ENCODE measurements around the gene ADAMTS17. TPM values are rescaled to one million over a fixed set of nuclear protein-coding genes. Genes with fewer than 3 reads are reported as not detected.

The ADAMTS17 gene
- total and polyA plus RNA-seq, 3 experiments from 2014 or later = 1.2 to 2.3 (median 1.9) TPM

DNA sequence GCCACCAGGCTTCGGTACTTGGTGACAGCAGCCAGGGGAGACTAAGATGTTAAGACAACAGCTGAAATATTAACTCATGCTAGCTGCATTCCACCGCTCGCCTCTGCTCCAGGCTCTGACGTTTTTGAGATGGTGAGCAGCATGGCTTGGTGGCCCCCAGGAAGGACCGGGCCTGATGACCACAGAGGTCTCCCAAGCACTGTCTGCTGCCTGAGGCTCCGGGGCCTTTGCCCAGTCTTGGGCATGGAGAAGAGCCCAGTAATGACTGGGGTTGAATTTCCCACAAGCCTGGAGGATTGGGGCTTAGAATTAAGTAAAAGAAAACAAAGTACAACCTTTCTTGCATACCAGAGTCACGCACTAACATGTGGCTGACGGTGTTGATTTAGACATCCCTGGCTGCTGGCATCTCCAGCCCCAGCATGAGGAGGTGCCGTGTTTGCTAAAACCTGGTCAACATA is 364.9 kb downstream of the ADAMTS17 start:
- no peak overlapping the region for H3K4me3 Mint-ChIP-seq
- CTCF ChIA-PET = no interaction called here

DNA sequence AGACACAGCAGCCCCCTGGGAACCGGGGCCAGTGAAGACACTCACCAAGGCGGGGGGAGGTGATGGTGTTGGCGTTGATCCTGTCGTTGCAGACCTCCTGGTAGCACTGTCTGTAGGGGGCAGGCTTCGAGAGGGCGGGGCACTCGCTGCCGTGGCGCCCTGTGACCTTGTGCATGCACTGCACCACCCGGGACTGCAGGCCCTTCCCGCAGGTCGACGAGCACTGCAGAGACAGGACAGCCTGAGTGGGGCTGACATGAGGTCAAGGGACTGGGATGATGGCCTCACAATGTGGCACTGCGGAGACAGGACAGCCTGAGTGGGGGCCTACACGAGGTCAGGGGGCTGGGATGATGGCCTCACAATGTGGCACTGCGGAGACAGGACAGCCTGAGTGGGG is 365.8 kb downstream of the ADAMTS17 start:
- Histone ChIP-seq H3K36me3 (ENCODE audit: insufficient read depth, low read length) (no peaks in the 10 kb centered on the region), H3K27ac (ENCODE audit: low read depth, low read length) (no peak overlapping the region), H3K4me1 (ENCODE audit: insufficient read depth, low read length) (no peaks in the 10 kb centered on the region), H3K27me3 (ENCODE audit: insufficient read depth, low read length, poor library complexity, severe bottlenecking) (no peaks in the 10 kb centered on the region), H3K9me3 (ENCODE audit: low read length) (no peaks in the 10 kb centered on the region), H3K4me3 (ENCODE audit: low read length) (no peak overlapping the region)
- DNase-seq = peak in 1 of 5 donors; percentile 37
- ChIA-PET CTCF (no interaction called here), POLR2A (no interaction called here)
- no peaks in the 10 kb centered on the region for H3K4me1 Mint-ChIP-seq
- H3K36me3 Mint-ChIP-seq = peaks cover 0 to 2% (median 2%) of the 10 kb centered on the region in 3 donors
- peak overlapping the region in 1 of 8 donors; percentile 69 for H3K27ac Mint-ChIP-seq
- no peak overlapping the region for H3K4me3 Mint-ChIP-seq
- H3K27me3 Mint-ChIP-seq = no peaks in the 10 kb centered on the region
- no peaks in the 10 kb centered on the region for H3K9me3 Mint-ChIP-seq

More for the DNA sequence above, 364.9 kb downstream of the ADAMTS17 start:
- H3K36me3 Mint-ChIP-seq = peaks cover 0 to 2% (median 2%) of the 10 kb centered on the region in 3 donors
- H3K27ac Mint-ChIP-seq = no peak overlapping the region
- H3K27ac ChIP-seq (ENCODE audit: low read depth, low read length) = no peak overlapping the region
- DNase-seq = no peak
- POLR2A ChIA-PET = no interaction called here
- no peaks in the 10 kb centered on the region for H3K4me1 Mint-ChIP-seq
- H3K36me3 ChIP-seq (ENCODE audit: insufficient read depth, low read length) = no peaks in the 10 kb centered on the region
- H3K4me1 ChIP-seq (ENCODE audit: insufficient read depth, low read length) = no peaks in the 10 kb centered on the region
- no peaks in the 10 kb centered on the region for H3K9me3 Mint-ChIP-seq
- H3K9me3 ChIP-seq (ENCODE audit: low read length) = no peaks in the 10 kb centered on the region
- no peaks in the 10 kb centered on the region for H3K27me3 ChIP-seq (ENCODE audit: insufficient read depth, low read length, poor library complexity, severe bottlenecking)
- H3K4me3 ChIP-seq (ENCODE audit: low read length) = no peak overlapping the region
- H3K27me3 Mint-ChIP-seq = no peaks in the 10 kb centered on the region

GRCh38 chr15:99974246-99974645 is 367.5 kb downstream of the ADAMTS17 start:
- Mint-ChIP-seq H3K27ac (no peak overlapping the region), H3K36me3 (peaks cover 0 to 2% (median 0%) of the 10 kb centered on the region in 3 donors), H3K9me3 (no peaks in the 10 kb centered on the region), H3K27me3 (no peaks in the 10 kb centered on the region), H3K4me3 (no peak overlapping the region), H3K4me1 (no peaks in the 10 kb centered on the region)
- ChIA-PET CTCF (no interaction called here), POLR2A (no interaction called here)
- peak in 1 of 5 donors; percentile 19 for DNase-seq
- Histone ChIP-seq H3K9me3 (ENCODE audit: low read length) (no peaks in the 10 kb centered on the region), H3K27me3 (ENCODE audit: insufficient read depth, low read length, poor library complexity, severe bottlenecking) (no peaks in the 10 kb centered on the region), H3K36me3 (ENCODE audit: insufficient read depth, low read length) (no peaks in the 10 kb centered on the region), H3K4me3 (ENCODE audit: low read length) (no peak overlapping the region), H3K4me1 (ENCODE audit: insufficient read depth, low read length) (no peaks in the 10 kb centered on the region), H3K27ac (ENCODE audit: low read depth, low read length) (no peak overlapping the region)

DNA sequence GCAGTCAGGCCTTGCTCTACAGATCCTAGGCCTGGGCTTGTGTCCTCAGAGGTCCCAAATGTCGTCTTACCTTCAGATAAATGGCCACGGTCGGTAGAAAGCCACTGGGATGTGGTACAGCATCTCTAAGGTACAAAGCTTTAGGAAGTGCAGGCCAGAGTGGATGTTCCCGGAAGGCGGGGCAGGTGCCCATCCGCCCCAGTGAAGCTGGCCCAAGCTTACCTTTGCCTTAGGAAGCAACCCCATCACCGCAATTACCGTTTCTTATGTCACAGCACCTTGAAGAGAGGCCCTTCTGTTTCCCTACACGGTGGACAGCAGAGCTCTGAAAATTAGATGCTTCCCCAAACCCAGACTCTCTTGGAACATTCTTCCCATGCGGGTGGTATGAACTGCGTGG is 368.4 kb downstream of the ADAMTS17 start:
- Mint-ChIP-seq H3K4me1 (no peaks in the 10 kb centered on the region), H3K4me3 (no peak overlapping the region), H3K9me3 (no peaks in the 10 kb centered on the region), H3K36me3 (peaks cover 0 to 2% (median 0%) of the 10 kb centered on the region in 3 donors), H3K27ac (no peak overlapping the region), H3K27me3 (no peaks in the 10 kb centered on the region)
- no peak overlapping the region for H3K27ac ChIP-seq (ENCODE audit: low read depth, low read length)
- ChIA-PET CTCF (no interaction called here), POLR2A (no interaction called here)
- no peaks in the 10 kb centered on the region for H3K9me3 ChIP-seq (ENCODE audit: low read length)
- H3K27me3 ChIP-seq (ENCODE audit: insufficient read depth, low read length, poor library complexity, severe bottlenecking) = no peaks in the 10 kb centered on the region
- H3K36me3 ChIP-seq (ENCODE audit: insufficient read depth, low read length) = no peaks in the 10 kb centered on the region
- no peak overlapping the region for H3K4me3 ChIP-seq (ENCODE audit: low read length)
- no peaks in the 10 kb centered on the region for H3K4me1 ChIP-seq (ENCODE audit: insufficient read depth, low read length)
- DNase-seq = peak in 1 of 5 donors; percentile 23

GRCh38 chr15:99970891-99971430 is 370.8 kb downstream of the ADAMTS17 start:
- Mint-ChIP-seq H3K27me3 (no peaks in the 10 kb centered on the region), H3K4me1 (no peaks in the 10 kb centered on the region), H3K9me3 (no peaks in the 10 kb centered on the region), H3K27ac (no peak overlapping the region), H3K36me3 (peaks cover 0 to 2% (median 0%) of the 10 kb centered on the region in 3 donors), H3K4me3 (no peak overlapping the region)
- ChIA-PET CTCF (no interaction called here), POLR2A (no interaction called here)
- no peak overlapping the region for H3K27ac ChIP-seq (ENCODE audit: low read depth, low read length)
- H3K9me3 ChIP-seq (ENCODE audit: low read length) = no peaks in the 10 kb centered on the region
- no peaks in the 10 kb centered on the region for H3K27me3 ChIP-seq (ENCODE audit: insufficient read depth, low read length, poor library complexity, severe bottlenecking)
- no peaks in the 10 kb centered on the region for H3K36me3 ChIP-seq (ENCODE audit: insufficient read depth, low read length)
- no peak overlapping the region for H3K4me3 ChIP-seq (ENCODE audit: low read length)
- H3K4me1 ChIP-seq (ENCODE audit: insufficient read depth, low read length) = no peaks in the 10 kb centered on the region
- peak in 1 of 5 donors; percentile 9 for DNase-seq

DNA sequence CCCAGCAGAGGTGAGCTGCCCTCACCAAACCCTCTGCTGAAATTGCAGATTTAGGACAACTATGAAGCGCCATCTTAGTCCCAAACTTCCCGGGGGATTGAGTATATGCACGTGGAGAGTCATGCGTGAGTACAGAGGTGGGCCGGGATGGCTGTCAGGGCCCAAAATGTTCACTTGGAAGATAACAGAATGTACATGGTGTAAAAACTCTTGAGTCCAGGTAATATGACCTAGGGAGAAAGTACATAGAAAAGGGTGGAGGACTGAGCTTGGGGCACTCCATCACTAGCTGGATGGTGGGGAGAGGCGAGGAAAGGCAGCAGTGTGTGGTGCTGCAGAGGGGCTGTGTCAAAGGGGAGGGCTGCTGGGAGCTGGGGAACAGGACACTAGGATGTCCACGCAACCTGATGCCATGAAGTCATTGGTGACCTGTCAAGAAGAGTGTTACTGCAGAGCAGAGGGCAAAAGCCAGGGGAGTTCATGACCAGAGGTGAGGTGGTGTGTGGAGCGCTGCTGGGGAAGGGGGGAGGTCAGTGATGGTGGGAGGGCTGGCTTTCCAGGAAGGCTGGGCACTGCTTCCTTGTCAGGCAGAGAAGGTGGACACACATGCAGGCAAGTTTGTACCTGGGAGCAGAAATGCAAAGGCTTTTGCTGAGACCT is 372.4 kb downstream of the ADAMTS17 start:
- no peaks in the 10 kb centered on the region for H3K27me3 ChIP-seq (ENCODE audit: insufficient read depth, low read length, poor library complexity, severe bottlenecking)
- H3K36me3 Mint-ChIP-seq = no peaks in the 10 kb centered on the region
- CTCF ChIA-PET = interaction anchor here (1.1 kb wide), 1 partner anchor 370 kb away, joined by 3 read pairs; no protein-coding TSS in a partner anchor
- no peak overlapping the region for H3K27ac ChIP-seq (ENCODE audit: low read depth, low read length)
- H3K4me1 ChIP-seq (ENCODE audit: insufficient read depth, low read length) = no peaks in the 10 kb centered on the region
- no peaks in the 10 kb centered on the region for H3K4me1 Mint-ChIP-seq
- peak in 1 of 5 donors; percentile 12 for DNase-seq
- H3K9me3 ChIP-seq (ENCODE audit: low read length) = no peaks in the 10 kb centered on the region
- no peaks in the 10 kb centered on the region for H3K9me3 Mint-ChIP-seq
- no peaks in the 10 kb centered on the region for H3K36me3 ChIP-seq (ENCODE audit: insufficient read depth, low read length)
- H3K4me3 Mint-ChIP-seq = no peak overlapping the region
- H3K27me3 Mint-ChIP-seq = no peaks in the 10 kb centered on the region
- H3K4me3 ChIP-seq (ENCODE audit: low read length) = no peak overlapping the region
- POLR2A ChIA-PET = no interaction called here
- peak overlapping the region in 1 of 8 donors; percentile 30 for H3K27ac Mint-ChIP-seq

GRCh38 chr15:99967841-99968371 is 373.9 kb downstream of the ADAMTS17 start:
- POLR2A ChIA-PET = no interaction called here
- Mint-ChIP-seq H3K27me3 (no peaks in the 10 kb centered on the region), H3K9me3 (no peaks in the 10 kb centered on the region), H3K36me3 (no peaks in the 10 kb centered on the region), H3K4me1 (no peaks in the 10 kb centered on the region), H3K4me3 (no peak overlapping the region), H3K27ac (no peak overlapping the region)
- Histone ChIP-seq H3K36me3 (ENCODE audit: insufficient read depth, low read length) (no peaks in the 10 kb centered on the region), H3K9me3 (ENCODE audit: low read length) (no peaks in the 10 kb centered on the region), H3K27ac (ENCODE audit: low read depth, low read length) (no peak overlapping the region), H3K4me1 (ENCODE audit: insufficient read depth, low read length) (no peaks in the 10 kb centered on the region), H3K4me3 (ENCODE audit: low read length) (no peak overlapping the region), H3K27me3 (ENCODE audit: insufficient read depth, low read length, poor library complexity, severe bottlenecking) (no peaks in the 10 kb centered on the region)
- DNase-seq = no peak
- CTCF ChIA-PET = no interaction called here

DNA sequence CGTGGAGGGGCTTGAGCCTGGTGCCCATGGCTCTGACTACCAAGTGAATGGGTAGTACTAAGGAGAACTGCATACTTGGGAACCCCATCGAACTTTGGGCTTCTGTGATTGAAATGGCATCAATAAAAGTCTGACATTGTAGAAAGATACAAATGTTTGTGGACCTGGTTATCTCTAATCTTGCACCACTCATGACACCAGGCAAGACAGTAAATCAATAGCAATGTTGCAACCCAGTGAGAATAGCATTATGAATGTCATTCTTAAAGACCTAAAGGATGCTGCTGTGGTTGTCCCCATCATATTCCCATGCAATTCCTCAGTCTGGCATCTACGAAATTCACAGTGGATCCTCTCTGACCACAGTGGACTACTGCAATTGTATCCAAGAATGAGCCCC is 375.0 kb downstream of the ADAMTS17 start:
- Histone ChIP-seq H3K27me3 (ENCODE audit: insufficient read depth, low read length, poor library complexity, severe bottlenecking) (no peaks in the 10 kb centered on the region), H3K36me3 (ENCODE audit: insufficient read depth, low read length) (no peaks in the 10 kb centered on the region), H3K4me1 (ENCODE audit: insufficient read depth, low read length) (no peaks in the 10 kb centered on the region), H3K27ac (ENCODE audit: low read depth, low read length) (no peak overlapping the region), H3K9me3 (ENCODE audit: low read length) (no peaks in the 10 kb centered on the region), H3K4me3 (ENCODE audit: low read length) (no peak overlapping the region)
- ChIA-PET CTCF (no interaction called here), POLR2A (no interaction called here)
- Mint-ChIP-seq H3K4me3 (no peak overlapping the region), H3K36me3 (no peaks in the 10 kb centered on the region), H3K4me1 (no peaks in the 10 kb centered on the region), H3K27ac (no peak overlapping the region), H3K9me3 (no peaks in the 10 kb centered on the region), H3K27me3 (peaks cover 1 to 3% of the 10 kb centered on the region in 2 donors)
- no peak for DNase-seq
